Liver (tissue), 9 donors: ENCODE data around the gene AAGAB. TPM values are rescaled to one million over a fixed set of nuclear protein-coding genes. Genes with fewer than 3 reads are reported as not detected.

Source experiments
- DNase-seq: peaks from one replicate; pipeline ENCODE4 v3.0.0-alpha.2; 2017; ENCODE audit warnings: low spot score
- H3K27ac ChIP-seq, 2 donors: one replicate each; pipeline ENCODE4 v1.7.0; 2013; ENCODE audit warnings: inconsistent platforms in 2 of 2, low read length in 2 of 2, control low read depth in 1 of 2, low read depth in 1 of 2, mild to moderate bottlenecking in 1 of 2
- H3K27me3 ChIP-seq, 4 donors: one replicate each; pipeline versions ENCODE4 v1.6.1 to v1.7.0; 2013; ENCODE audit warnings: low read length in 3 of 4, inconsistent platforms in 1 of 4, mild to moderate bottlenecking in 1 of 4, moderate library complexity in 1 of 4; ENCODE audit not compliant: control insufficient read depth in 4 of 4, insufficient read depth in 4 of 4
- H3K36me3 ChIP-seq, 4 donors: one replicate each; pipeline versions ENCODE4 v1.6.1 to v1.7.0; 2013; ENCODE audit warnings: low read length in 3 of 4, mild to moderate bottlenecking in 3 of 4, low read depth in 1 of 4, moderate library complexity in 1 of 4; ENCODE audit not compliant: control insufficient read depth in 4 of 4, insufficient read depth in 3 of 4
- H3K4me1 ChIP-seq, 4 donors: one replicate each; pipeline versions ENCODE4 v1.6.1 to v1.7.0; 2013; ENCODE audit warnings: low read length in 3 of 4, mild to moderate bottlenecking in 3 of 4, moderate library complexity in 1 of 4; ENCODE audit not compliant: control insufficient read depth in 4 of 4, insufficient read depth in 4 of 4
- H3K4me3 ChIP-seq, 3 donors: one replicate each; pipeline versions ENCODE4 v1.6.1 to v1.7.0; 2013; ENCODE audit warnings: low read length in 3 of 3, control low read depth in 1 of 3, low read depth in 1 of 3, mild to moderate bottlenecking in 1 of 3
- H3K9ac ChIP-seq, 2 donors: one replicate each; pipeline ENCODE4 v1.7.0; 2013; ENCODE audit warnings: low read length in 2 of 2, mild to moderate bottlenecking in 2 of 2, moderate library complexity in 2 of 2, control low read depth in 1 of 2, low read depth in 1 of 2
- H3K9me3 ChIP-seq, 4 donors: one replicate each; pipeline versions ENCODE4 v1.6.1 to v1.7.0; 2013; ENCODE audit warnings: low read length in 3 of 4; ENCODE audit not compliant: control insufficient read depth in 4 of 4
- FOXA1 ChIP-seq: IDR thresholded peaks from 2 replicates; pipeline ENCODE4 v1.6.1; 2016; ENCODE audit warnings: antibody characterized with exemption
- FOXA2 ChIP-seq: IDR thresholded peaks from 2 replicates; pipeline ENCODE4 v1.6.1; 2016; ENCODE audit warnings: antibody characterized with exemption
- GABPA ChIP-seq, 2 donors: IDR thresholded peaks in 1 of 2; conservative IDR thresholded peaks in 1 of 2; 2 replicates each; pipeline ENCODE4 v1.6.1; 2016; ENCODE audit warnings: antibody characterized with exemption in 2 of 2, mild to moderate bottlenecking in 1 of 2, moderate library complexity in 1 of 2
- HNF4A ChIP-seq, 2 donors: conservative IDR thresholded peaks; 2 replicates each; pipeline ENCODE4 v1.6.1; 2016; ENCODE audit warnings: antibody characterized with exemption in 2 of 2, mild to moderate bottlenecking in 2 of 2
- HNF4G ChIP-seq: IDR thresholded peaks from 2 replicates; pipeline ENCODE4 v1.6.1; 2016; ENCODE audit warnings: antibody characterized with exemption
- JUND ChIP-seq, 2 donors: IDR thresholded peaks; 2 replicates each; pipeline ENCODE4 v1.6.1; 2016; ENCODE audit warnings: antibody characterized with exemption in 2 of 2
- NR2F2 ChIP-seq: IDR thresholded peaks from 2 replicates; pipeline ENCODE4 v1.6.1; 2016; ENCODE audit warnings: antibody characterized with exemption
- RAD21 ChIP-seq, 2 donors: IDR thresholded peaks; 2 replicates each; pipeline ENCODE4 v1.6.1; 2016; ENCODE audit warnings: antibody characterized with exemption in 2 of 2, mild to moderate bottlenecking in 2 of 2
- RXRA ChIP-seq, 2 donors: IDR thresholded peaks; 2 replicates each; pipeline ENCODE4 v1.6.1; 2017 to 2018; ENCODE audit warnings: antibody characterized with exemption in 2 of 2, mild to moderate bottlenecking in 1 of 2
- SP1 ChIP-seq: IDR thresholded peaks from 2 replicates; pipeline ENCODE4 v1.6.1; 2018; ENCODE audit warnings: antibody characterized with exemption, mild to moderate bottlenecking
- TAF1 ChIP-seq: conservative IDR thresholded peaks from 2 replicates; pipeline ENCODE4 v1.6.1; 2016; ENCODE audit warnings: antibody characterized with exemption, mild to moderate bottlenecking
- YY1 ChIP-seq: IDR thresholded peaks from 2 replicates; pipeline ENCODE4 v1.6.1; 2016; ENCODE audit warnings: antibody characterized with exemption, mild to moderate bottlenecking
- WGBS: extraction: QIAGEN DNeasy Blood & Tissue Kit; methylation state at CpG from one replicate; pipeline ENCODE4 v1.1.7; 2013; 5-methylcytosine and 5-hydroxymethylcytosine counted together
- polyA plus RNA-seq, 2 donors: library from polyadenylated mRNA; stranded (reverse) in 1 of 2; unstranded in 1 of 2; fragments of 200-250 nt in 1 of 2; fragments of >200 nt in 1 of 2; fragmentation: Nextera tagmentation in 1 of 2; extraction: Ambion mirVana in 1 of 2; gene quantifications; one replicate each; pipeline versions ENCODE4 v1.2.1 to v1.2.3, GENCODE V29; 2013 to 2015
- total RNA-seq, 2 donors: library from RNA; depleted of rRNA; stranded (reverse); fragments of >200 nt; gene quantifications; one replicate each; pipeline ENCODE4 v1.2.3, GENCODE V29; 2014
- TF ChIP-seq, protein P1 (sequence below): IDR thresholded peaks from 2 replicates; pipeline ENCODE4 v1.6.1; 2016; ENCODE audit warnings: antibody characterized with exemption, mild to moderate bottlenecking
- TF ChIP-seq, protein P2 (sequence below): IDR thresholded peaks from 2 replicates; pipeline ENCODE4 v1.6.1; 2016; ENCODE audit warnings: antibody characterized with exemption
- TF ChIP-seq, protein P3 (sequence below): IDR thresholded peaks from 2 replicates; pipeline ENCODE4 v1.6.1; 2016; ENCODE audit warnings: antibody characterized with exemption
- donor health status: healthy.
- donor health status: healthy.
- donor health status: healthy.
- donor health status: healthy.
- donor health status: healthy.

AAGAB gene
- total and polyA plus RNA-seq, 4 donors, result 3.6 to 22.3 (median 13.0) TPM

DNA sequence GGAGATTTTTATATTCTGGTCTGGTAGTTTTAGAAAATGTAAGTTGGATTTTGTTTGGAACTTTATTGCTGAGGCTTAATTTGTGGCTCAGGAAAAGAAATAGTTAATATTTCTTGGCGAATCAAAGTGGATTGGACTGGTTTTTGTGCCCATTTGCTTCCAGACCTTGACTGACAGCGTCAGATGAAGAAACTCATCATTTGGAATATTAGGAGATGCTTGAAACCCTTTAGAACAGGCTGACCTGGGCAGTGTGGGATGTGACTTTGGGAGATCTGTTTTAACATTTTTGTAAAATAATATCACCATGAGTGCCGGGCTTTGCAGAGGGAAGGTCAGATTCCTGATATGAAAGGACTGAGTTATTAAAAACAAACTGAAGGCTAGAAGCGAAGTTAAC is 83.0 kb downstream of the AAGAB start:
- no peak for DNase-seq
- TF ChIP-seq, protein P1, sequence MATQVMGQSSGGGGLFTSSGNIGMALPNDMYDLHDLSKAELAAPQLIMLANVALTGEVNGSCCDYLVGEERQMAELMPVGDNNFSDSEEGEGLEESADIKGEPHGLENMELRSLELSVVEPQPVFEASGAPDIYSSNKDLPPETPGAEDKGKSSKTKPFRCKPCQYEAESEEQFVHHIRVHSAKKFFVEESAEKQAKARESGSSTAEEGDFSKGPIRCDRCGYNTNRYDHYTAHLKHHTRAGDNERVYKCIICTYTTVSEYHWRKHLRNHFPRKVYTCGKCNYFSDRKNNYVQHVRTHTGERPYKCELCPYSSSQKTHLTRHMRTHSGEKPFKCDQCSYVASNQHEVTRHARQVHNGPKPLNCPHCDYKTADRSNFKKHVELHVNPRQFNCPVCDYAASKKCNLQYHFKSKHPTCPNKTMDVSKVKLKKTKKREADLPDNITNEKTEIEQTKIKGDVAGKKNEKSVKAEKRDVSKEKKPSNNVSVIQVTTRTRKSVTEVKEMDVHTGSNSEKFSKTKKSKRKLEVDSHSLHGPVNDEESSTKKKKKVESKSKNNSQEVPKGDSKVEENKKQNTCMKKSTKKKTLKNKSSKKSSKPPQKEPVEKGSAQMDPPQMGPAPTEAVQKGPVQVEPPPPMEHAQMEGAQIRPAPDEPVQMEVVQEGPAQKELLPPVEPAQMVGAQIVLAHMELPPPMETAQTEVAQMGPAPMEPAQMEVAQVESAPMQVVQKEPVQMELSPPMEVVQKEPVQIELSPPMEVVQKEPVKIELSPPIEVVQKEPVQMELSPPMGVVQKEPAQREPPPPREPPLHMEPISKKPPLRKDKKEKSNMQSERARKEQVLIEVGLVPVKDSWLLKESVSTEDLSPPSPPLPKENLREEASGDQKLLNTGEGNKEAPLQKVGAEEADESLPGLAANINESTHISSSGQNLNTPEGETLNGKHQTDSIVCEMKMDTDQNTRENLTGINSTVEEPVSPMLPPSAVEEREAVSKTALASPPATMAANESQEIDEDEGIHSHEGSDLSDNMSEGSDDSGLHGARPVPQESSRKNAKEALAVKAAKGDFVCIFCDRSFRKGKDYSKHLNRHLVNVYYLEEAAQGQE, result no peak
- TF ChIP-seq, protein P2, sequence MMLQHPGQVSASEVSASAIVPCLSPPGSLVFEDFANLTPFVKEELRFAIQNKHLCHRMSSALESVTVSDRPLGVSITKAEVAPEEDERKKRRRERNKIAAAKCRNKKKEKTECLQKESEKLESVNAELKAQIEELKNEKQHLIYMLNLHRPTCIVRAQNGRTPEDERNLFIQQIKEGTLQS, result no peak
- TF ChIP-seq RXRA (IDR thresholded peaks at IDR 0.05), result no peak
- TF ChIP-seq FOXA1, result no peak
- no peak for TF ChIP-seq YY1
- TF ChIP-seq NR2F2, result no peak
- TF ChIP-seq, protein P3, sequence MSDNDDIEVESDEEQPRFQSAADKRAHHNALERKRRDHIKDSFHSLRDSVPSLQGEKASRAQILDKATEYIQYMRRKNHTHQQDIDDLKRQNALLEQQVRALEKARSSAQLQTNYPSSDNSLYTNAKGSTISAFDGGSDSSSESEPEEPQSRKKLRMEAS, result no peak
- TF ChIP-seq HNF4A (conservative IDR thresholded peaks at IDR 0.05), result no peak
- TF ChIP-seq JUND (IDR thresholded peaks at IDR 0.05), result no peak
- no peak for TF ChIP-seq GABPA (IDR thresholded peaks at IDR 0.05 in 1 of 2, conservative IDR thresholded peaks at IDR 0.05 in 1 of 2)
- TF ChIP-seq HNF4G, result no peak
- TF ChIP-seq FOXA2, result no peak
- TF ChIP-seq RAD21 (IDR thresholded peaks at IDR 0.05), result no peak
- no peak for TF ChIP-seq SP1
- Histone ChIP-seq H3K27ac (no peak overlapping the region), H3K4me1 (peaks cover 2 to 16% (median 9%) of the 10 kb centered on the region in 4 donors), H3K9me3 (no peaks in the 10 kb centered on the region), H3K9ac (no peak overlapping the region), H3K4me3 (no peak overlapping the region), H3K27me3 (no peaks in the 10 kb centered on the region), H3K36me3 (peaks cover 5 to 28% (median 9%) of the 10 kb centered on the region in 4 donors)
- 92% methylated on average over 4 of the region's 4 CpGs for WGBS

DNA sequence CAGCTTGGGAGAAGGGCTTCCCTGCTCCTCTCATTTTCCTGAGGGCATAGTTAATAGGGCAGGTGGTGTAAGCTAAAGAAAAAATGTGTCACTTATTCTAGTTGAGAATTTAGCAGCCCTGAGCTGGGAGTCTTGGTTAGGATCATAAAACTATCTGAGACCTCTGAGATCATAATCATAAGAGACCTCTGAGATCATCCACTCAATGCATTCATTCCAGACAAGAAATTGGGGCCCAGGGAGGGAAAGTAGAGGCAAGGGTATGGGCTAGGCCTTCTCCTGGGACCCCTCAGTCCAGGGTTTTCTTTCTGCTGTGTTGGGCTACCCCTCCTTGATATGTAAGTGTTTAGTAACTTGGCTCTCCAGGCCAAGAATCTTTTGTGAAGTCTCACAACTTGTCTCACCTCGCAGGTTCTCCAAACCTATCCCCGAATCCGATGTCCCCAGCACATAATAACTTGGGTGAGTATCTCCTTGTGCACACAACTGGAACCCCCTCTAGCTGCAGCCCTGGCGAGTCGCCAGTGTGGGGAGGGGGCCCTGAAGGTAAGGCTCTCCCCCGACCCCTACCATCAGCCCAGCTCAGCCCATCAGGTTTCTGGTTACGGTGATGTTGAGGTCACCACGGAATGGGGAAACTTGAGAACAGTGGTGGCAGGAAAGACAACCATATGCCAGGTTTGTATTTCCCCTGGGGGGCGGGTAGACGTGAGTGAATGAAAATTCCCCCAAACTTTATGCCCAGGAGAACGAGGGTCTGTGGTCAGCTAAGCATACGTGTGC is 84.1 kb downstream of the AAGAB start:
- WGBS, result 94% methylated on average over 12 of the region's 12 CpGs
- TF ChIP-seq, protein P2, result no peak
- TF ChIP-seq, protein P3, result no peak
- TF ChIP-seq TAF1, result no peak
- no peak for TF ChIP-seq FOXA2
- TF ChIP-seq JUND (IDR thresholded peaks at IDR 0.05), result no peak
- no peak overlapping the region for H3K27ac ChIP-seq
- H3K9ac ChIP-seq, result no peak overlapping the region
- no peak overlapping the region for H3K4me3 ChIP-seq
- peaks cover 2 to 15% (median 8%) of the 10 kb centered on the region in 4 donors for H3K4me1 ChIP-seq
- no peaks in the 10 kb centered on the region for H3K9me3 ChIP-seq
- no peaks in the 10 kb centered on the region for H3K27me3 ChIP-seq
- no peak for DNase-seq
- peaks cover 3 to 39% (median 11%) of the 10 kb centered on the region in 4 donors for H3K36me3 ChIP-seq
